GM18868 (cell line): ENCODE results near the gene CPNE4.
A peak's percentile ranks its signal among the peaks of the same experiment; 100 is the strongest.

ENCODE experiments used
- ATAC-seq: cut with Tn5 transposase; IDR thresholded peaks from one replicate; pipeline ENCODE4 v1.9.1; 2021; ENCODE audit warnings: mild to moderate bottlenecking, moderate library complexity; ENCODE audit not compliant: unreplicated experiment

The CPNE4 gene

DNA sequence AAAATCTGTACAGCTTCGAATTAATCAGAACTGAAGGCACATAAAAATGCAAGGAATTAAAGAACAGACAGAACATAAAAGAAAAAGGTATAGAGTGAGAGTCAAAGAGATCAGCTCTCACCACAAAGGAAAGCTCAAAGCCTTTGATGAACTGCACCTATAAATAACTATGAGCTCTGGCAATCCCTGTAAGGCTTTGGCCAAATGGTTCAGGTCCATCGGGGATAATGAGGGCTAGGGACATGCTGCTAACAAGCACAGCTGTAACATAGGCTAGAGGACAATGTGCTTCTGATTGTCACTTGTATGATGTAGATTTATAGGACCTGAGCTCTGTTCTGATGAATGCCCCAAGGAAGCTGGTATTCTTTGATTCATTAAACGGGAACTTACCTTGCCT lies 418.1 kb downstream of the CPNE4 start:
- ATAC-seq: no peak

DNA sequence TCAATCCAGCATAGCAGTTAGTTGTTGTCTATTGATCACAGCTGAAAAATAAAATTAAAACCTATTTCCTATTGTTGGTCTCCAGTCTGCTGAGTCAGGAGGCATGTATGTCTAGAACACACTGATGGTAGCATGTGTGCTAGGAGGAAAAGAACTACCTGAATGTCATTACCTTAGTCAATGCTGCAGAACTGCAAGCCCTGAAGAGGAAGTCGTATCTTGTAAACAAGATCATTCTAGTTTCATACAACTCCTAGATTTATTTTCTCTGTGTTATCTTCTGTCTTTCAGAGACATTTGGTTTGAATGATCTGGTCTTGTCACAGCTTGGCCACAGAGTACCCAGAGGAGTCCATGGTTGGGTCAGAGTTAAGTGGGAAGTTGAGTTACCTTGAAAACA lies 422.1 kb downstream of the CPNE4 start:
- ATAC-seq: no peak

GRCh38 chr3:131610174-131610573 lies 424.6 kb downstream of the CPNE4 start:
- ATAC-seq: no peak

DNA sequence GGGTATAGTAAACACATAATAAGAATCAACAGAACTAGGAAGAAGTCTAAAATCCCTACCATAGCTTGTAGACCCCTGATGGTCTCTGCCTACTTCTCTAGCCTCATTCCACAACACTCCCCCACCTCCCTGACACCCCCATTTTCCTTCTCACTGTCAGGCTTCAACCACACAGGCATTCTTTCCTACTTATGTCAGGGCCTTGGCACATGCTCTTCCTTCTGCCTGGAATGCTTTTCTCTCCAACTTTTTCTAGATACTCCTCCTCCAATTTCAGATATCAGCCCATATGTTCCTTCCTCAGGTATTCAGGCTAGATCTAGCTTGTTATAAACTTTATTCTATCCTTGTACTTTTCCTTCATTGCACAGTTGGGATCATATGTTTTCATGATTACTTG lies 426.1 kb downstream of the CPNE4 start:
- ATAC-seq: no peak

DNA sequence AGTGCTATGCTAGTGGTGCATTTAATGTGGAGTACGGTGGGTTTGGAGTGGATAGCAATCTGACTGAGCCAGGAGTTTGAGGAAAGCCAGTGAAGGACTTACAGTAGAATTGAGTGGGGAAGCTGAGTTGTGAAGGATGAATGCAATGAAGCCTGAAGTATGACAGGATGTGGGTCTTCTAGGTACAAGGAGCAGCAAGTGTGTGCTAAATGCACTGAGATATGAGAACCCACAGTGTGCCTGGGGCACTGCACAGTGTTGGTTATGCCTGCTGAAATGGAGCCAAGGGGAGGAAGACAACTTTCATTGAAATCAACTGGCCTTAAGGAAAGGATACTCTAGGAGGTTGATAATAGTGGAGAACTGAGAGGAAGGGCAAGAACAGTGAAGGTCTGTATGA lies 426.5 kb downstream of the CPNE4 start:
- ATAC-seq: peak; percentile 56

DNA sequence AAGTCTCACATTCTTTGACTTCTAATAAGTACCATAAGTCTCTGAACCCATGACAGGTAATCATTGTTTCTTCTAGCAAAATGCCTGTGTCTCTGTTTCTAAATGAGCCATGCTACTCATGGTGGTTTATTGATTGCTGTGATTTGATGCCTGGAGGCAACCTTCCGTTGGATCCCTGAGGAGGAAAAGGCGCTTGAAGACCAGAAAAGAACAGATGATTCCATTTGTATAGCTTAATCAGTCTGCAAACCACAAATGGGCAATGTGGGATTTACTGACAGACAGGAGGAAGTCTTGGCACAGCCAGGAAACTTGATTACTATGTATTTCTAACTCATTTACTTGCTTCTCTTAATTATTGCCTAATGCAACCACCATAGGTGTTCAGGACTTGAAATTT lies 428.9 kb downstream of the CPNE4 start:
- ATAC-seq: no peak

DNA sequence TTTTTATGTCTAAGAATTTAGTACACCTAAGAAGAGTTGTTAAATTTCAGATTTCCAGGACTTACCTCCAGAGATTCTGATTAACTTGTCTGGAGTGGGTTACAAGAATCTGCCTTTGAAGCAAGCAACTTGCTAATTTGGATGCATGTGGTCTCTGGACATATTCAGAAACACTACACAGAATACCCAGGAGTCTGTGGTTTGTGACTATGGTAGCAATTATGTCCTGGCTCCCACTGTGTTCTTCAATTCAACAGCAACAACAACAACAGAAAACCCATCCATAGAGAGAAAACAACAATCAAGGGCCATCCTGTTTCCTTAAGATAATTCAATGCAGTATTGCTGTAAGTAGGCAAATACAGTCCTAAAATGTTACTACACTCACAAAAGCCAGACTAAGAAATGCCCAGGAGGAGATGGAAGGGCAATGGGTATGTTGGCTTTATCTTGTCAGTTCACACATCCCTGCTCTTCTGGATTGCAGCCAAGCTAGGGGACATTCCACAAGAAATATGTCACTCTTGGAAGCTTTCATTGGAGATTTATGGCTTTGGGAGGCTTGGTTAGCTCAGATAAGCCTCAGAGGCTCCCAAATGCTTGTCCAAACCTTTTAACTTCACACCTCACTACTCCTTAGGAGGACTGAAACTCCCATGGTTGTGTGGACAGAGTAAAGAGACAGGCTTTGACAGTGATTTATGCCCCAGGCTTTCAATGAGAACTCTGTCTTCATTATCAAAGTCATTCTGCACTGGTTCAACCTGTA lies 432.6 kb downstream of the CPNE4 start:
- ATAC-seq: no peak

DNA sequence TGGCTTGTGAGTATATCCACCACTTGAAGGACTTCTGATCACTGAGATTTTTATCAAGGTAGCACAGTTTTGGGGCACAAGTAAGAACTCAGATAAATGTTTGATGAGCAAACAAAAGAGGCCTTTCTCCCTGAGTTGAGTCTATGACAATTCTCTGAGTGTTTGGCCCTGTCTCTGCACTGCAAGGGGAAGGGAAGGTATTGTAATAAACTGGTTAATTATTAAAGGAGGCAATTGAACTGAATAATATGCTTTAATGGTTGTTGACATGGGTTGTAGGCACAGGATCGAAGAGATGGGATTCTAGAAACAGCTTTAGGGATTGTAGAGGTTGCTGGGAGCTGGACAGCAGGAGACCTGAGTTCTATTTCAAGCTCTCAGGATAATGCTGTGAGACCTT lies 437.0 kb downstream of the CPNE4 start:
- no peak for ATAC-seq

DNA sequence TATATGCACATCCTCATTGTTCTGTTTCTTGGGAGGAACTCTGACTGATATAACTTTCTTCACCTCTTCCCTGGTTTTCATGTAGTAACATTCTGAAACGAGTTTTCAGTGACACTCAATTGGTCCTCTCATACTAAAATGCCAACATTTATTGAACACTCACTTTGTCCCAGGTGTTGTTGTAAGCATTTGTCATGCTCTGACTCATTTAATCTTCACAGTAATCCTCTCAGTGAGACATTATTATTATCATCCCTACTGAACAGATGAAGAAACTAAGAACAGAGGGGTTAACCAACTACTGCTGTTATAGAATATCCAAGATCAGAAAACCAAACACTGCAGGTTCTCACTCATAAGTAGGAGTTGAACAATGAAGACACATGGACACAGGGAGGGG lies 437.9 kb downstream of the CPNE4 start:
- no peak for ATAC-seq

GRCh38 chr3:131591394-131592014 lies 443.3 kb downstream of the CPNE4 start:
- ATAC-seq: no peak

DNA sequence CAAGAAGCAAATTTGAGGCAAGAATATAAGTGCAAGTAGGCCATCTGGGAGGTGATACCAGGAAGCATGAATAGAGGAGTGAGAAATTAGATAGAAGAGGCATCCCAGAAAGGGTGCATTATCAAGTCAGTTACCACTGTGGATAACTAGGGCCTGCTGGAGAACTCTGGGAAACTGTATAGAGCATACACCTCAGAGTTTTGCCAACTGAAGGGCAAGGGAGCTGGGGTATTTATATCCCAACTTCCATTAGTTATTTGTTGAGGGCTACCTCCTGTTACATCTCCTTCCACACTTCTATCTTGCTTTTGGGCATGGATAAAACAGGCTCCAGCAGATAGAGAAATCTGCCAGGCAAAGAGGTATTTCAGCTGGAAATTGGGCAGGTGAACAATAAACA lies 448.5 kb downstream of the CPNE4 start:
- ATAC-seq: no peak

- ATAC-seq: no peak
Measured at GRCh38 chr3:131582438-131582837, 452.4 kb downstream of the CPNE4 start.

GRCh38 chr3:131568460-131568859 lies 466.4 kb downstream of the CPNE4 start:
- ATAC-seq: no peak

- no peak for ATAC-seq
Measured at GRCh38 chr3:131564812-131565211, 470.0 kb downstream of the CPNE4 start.

- ATAC-seq: no peak
Measured at GRCh38 chr3:131561511-131561910, 473.3 kb downstream of the CPNE4 start.

- ATAC-seq: no peak
Measured at GRCh38 chr3:131560795-131561194, 474.0 kb downstream of the CPNE4 start.

GRCh38 chr3:131555456-131555855 lies 479.4 kb downstream of the CPNE4 start:
- no peak for ATAC-seq

DNA sequence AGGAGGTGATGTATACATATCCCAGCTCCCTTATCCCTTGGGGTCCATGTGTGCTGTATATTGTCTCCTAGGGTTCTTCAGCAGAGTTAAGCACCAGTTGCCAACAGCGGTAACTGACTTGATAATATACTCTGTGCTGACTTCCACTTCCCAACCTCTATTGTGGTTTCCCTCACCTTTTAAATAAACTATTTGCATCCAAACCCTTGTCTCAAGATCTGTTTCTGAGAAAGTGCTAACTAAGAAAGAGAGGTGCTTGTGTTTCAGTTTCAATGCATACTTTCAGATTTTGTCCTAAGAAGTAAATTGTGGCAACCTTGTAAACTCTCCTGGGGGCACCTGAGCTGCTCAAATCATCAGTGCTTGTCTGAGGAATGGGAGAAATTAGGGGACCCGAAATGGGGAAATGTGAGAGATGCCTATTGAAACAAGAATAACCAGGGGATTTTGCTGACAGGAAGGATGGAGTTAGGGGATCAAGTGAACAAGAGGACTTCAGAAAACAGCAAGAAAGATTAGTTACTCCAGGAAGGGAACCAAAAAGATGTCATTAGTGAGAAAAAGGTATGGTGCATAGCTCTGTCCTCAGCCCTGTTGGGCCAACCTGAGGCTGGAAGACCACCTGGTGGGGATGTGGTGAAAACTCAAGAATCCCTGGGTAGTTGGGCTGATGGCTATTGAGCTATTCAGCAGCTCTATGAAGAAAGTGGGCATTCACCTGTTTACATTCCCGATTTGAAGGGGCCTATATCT lies 481.1 kb downstream of the CPNE4 start:
- peak; percentile 95 for ATAC-seq

- ATAC-seq: no peak
Measured at GRCh38 chr3:131551761-131552160, 483.1 kb downstream of the CPNE4 start.

DNA sequence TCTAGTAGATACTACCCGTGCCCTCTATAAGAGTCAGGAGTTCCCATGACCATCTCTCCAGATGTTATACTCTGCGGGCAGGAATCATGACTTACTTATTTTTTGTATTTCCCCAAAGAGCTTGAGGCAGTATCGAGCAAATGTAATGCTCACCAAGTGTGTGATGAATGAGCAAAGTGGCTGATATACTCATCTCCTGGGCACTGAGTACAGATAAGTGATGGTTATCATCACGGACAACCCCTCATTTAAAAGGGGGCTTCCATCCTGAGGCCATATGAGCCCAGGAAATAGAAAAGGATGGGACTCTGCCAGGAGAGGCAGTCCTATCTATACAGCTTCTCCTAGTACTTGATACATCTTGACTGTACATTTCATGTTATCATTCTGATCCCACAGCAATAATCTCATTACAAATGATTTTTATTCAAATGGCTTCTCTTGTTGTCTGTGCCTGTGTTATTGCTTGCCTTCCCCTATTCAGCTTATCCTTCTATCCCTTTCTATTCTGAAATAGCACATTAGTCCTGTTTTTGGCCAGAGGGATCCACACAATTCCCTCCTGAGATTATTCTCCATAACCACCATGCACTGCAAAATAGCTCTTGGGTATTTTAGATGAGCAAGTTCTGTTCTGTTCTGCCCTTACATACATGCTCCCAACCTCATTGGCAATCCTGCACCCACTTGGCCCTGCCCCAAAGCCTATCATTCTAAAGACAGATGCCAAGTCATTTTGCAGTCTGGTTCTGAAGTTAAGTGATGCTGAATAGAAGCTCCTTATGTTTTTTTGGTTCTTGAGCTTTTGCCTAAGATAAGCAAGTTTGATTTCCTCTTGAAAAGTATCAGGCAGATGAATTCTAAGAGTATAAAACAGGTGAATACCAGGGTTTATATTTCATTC lies 484.0 kb downstream of the CPNE4 start:
- no peak for ATAC-seq

GRCh38 chr3:131549340-131549739 lies 485.5 kb downstream of the CPNE4 start:
- ATAC-seq: no peak
